ENCODE results near the gene FIG4.
"Not testable (repeated sequence)": the region's sequence is repeated elsewhere in the genome, so short reads cannot be mapped to it uniquely, and the experiment has no call there.

FIG4 gene

GRCh38 chr6:109800771-109801170, 109.7 kb downstream of the FIG4 start:
- no peak for DNase-seq

- DNase-seq, result no peak
Observed at GRCh38 chr6:109801794-109802193, 110.7 kb downstream of the FIG4 start.

- no peak for DNase-seq
Observed at GRCh38 chr6:109804020-109804419, 112.9 kb downstream of the FIG4 start.

GRCh38 chr6:109807881-109808280, 116.8 kb downstream of the FIG4 start:
- no peak for DNase-seq

GRCh38 chr6:109808837-109809236, 117.7 kb downstream of the FIG4 start:
- DNase-seq, result no peak

GRCh38 chr6:109815054-109815453, 124.0 kb downstream of the FIG4 start:
- no peak for DNase-seq

- no peak for DNase-seq
Observed at GRCh38 chr6:109816452-109817374, 125.6 kb downstream of the FIG4 start.

GRCh38 chr6:109820706-109821350, 129.7 kb downstream of the FIG4 start:
- DNase-seq, result no peak

GRCh38 chr6:109821428-109821827, 130.3 kb downstream of the FIG4 start:
- DNase-seq, result no peak

- no peak for DNase-seq
Observed at GRCh38 chr6:109824105-109824504, 133.0 kb downstream of the FIG4 start.

GRCh38 chr6:109826551-109826950, 135.5 kb downstream of the FIG4 start:
- DNase-seq, result no peak

GRCh38 chr6:109831352-109831751, 140.3 kb downstream of the FIG4 start:
- DNase-seq, result not testable (repeated sequence)

GRCh38 chr6:109834131-109834530, 143.0 kb downstream of the FIG4 start:
- DNase-seq, result no peak

- no peak for DNase-seq
Observed at GRCh38 chr6:109834595-109835437, 143.7 kb downstream of the FIG4 start.

GRCh38 chr6:109840034-109840433, 148.9 kb downstream of the FIG4 start:
- DNase-seq, result no peak

- DNase-seq, result no peak
Observed at GRCh38 chr6:109840796-109841195, 149.7 kb downstream of the FIG4 start.

GRCh38 chr6:109841869-109842268, 150.8 kb downstream of the FIG4 start:
- no peak for DNase-seq

GRCh38 chr6:109852713-109853112, 161.6 kb downstream of the FIG4 start:
- DNase-seq, result no peak

- no peak for DNase-seq
Observed at GRCh38 chr6:109853426-109853825, 162.3 kb downstream of the FIG4 start.

- DNase-seq, result no peak
Observed at GRCh38 chr6:109853951-109854350, 162.9 kb downstream of the FIG4 start.

GRCh38 chr6:109854541-109855308, 163.6 kb downstream of the FIG4 start:
- DNase-seq, result no peak

- not testable (repeated sequence) for DNase-seq
Observed at GRCh38 chr6:109855476-109856040, 164.5 kb downstream of the FIG4 start.

Measured in activated naive CD4-positive, alpha-beta T cell treated with Interleukin-2 at 50 U/mL for 16 hours (primary cell).